T-cell (primary cell): ENCODE results near the gene SPOCK2. TPM values are rescaled to one million over a fixed set of nuclear protein-coding genes. Genes with fewer than 3 reads are reported as not detected.

Experiments
- ATAC-seq, 4 experiments: fragments of 200-7000 bp in 3 of 4; fragments of 150-1000 bp in 1 of 4; cut with Tn5 transposase; replicated peaks in 1 of 4; 1 replicate in 3 of 4; 2 replicates in 1 of 4; pipeline ENCODE4 v1.10.0; 2021; ENCODE audit warnings: moderate library complexity in 3 of 4, mild to moderate bottlenecking in 2 of 4, moderate number of reproducible peaks in 1 of 4
- CTCF ChIA-PET, 2 donors: fragments of 300-600 bp; sonication (Branson Sonifier 250); formaldehyde crosslinking; loops; one replicate each; lab custom pipeline; 2022; ENCODE audit warnings: antibody characterized with exemption in 2 of 2; lab: Charles Lee
- POLR2A ChIA-PET, 2 donors: fragments of 300-600 bp; sonication (Branson Sonifier 250); formaldehyde crosslinking; loops; one replicate each; lab custom pipeline; 2022; ENCODE audit warnings: antibody characterized with exemption in 2 of 2; lab: Charles Lee
- DNase-seq, 35 experiments: peaks; one replicate each; pipeline versions ENCODE4 v3.0.0 to v3.0.0-alpha.2; 2013 to 2023
- H3K27ac ChIP-seq: one replicate; pipeline ENCODE4 v1.5.1; 2013; ENCODE audit warnings: low read length
- H3K27me3 ChIP-seq, 2 experiments: replicated peaks in 1 of 2; 1 replicate in 1 of 2; 2 replicates in 1 of 2; pipeline versions ENCODE4 v1.6.1 to v1.7.0; 2013; ENCODE audit warnings: low read length in 1 of 2, mixed read lengths in 1 of 2; ENCODE audit not compliant: control insufficient read depth in 2 of 2, insufficient read depth in 2 of 2; ENCODE audit errors: extremely low read depth in 1 of 2
- H3K36me3 ChIP-seq, 2 donors: 1 replicate in 1 of 2; 2 replicates in 1 of 2; pipeline versions ENCODE4 v1.6.1 to v1.7.0; 2013; ENCODE audit warnings: low read length in 1 of 2; ENCODE audit not compliant: control insufficient read depth in 2 of 2, insufficient read depth in 1 of 2; ENCODE audit errors: extremely low read depth in 1 of 2
- H3K4me1 ChIP-seq, 2 experiments: 1 replicate in 1 of 2; 2 replicates in 1 of 2; pipeline versions ENCODE4 v1.6.1 to v1.7.0; 2013; ENCODE audit warnings: low read length in 2 of 2, mixed read lengths in 1 of 2; ENCODE audit not compliant: insufficient read depth in 2 of 2, control insufficient read depth in 1 of 2; ENCODE audit errors: extremely low read depth in 1 of 2
- H3K4me3 ChIP-seq, 2 donors: 1 replicate in 1 of 2; 2 replicates in 1 of 2; pipeline versions ENCODE4 v1.5.1 to v1.7.0; 2013; ENCODE audit warnings: mild to moderate bottlenecking in 2 of 2, low read length in 1 of 2, moderate library complexity in 1 of 2; ENCODE audit not compliant: control insufficient read depth in 1 of 2; ENCODE audit errors: extremely low read depth in 1 of 2
- H3K9me3 ChIP-seq: 2 replicates; pipeline ENCODE4 v1.7.0; 2013
- H3K27ac Mint-ChIP-seq, 2 donors: one replicate each; pipeline ENCODE4 v1.8.0; 2020 to 2021; ENCODE audit warnings: mild to moderate bottlenecking in 2 of 2, mixed read lengths in 2 of 2
- H3K27me3 Mint-ChIP-seq, 2 donors: one replicate each; pipeline ENCODE4 v1.8.0; 2021 to 2022; ENCODE audit warnings: mixed read lengths in 2 of 2
- H3K36me3 Mint-ChIP-seq: one replicate; pipeline ENCODE4 v1.8.0; 2021; ENCODE audit warnings: mixed read lengths
- H3K4me1 Mint-ChIP-seq, 3 donors: one replicate each; pipeline ENCODE4 v1.8.0; 2020 to 2022; ENCODE audit warnings: mixed read lengths in 3 of 3, mild to moderate bottlenecking in 1 of 3
- H3K4me3 Mint-ChIP-seq, 3 donors: one replicate each; pipeline ENCODE4 v1.8.0; 2020 to 2022; ENCODE audit warnings: mild to moderate bottlenecking in 3 of 3, mixed read lengths in 3 of 3, moderate library complexity in 3 of 3
- H3K9me3 Mint-ChIP-seq, 3 donors: one replicate each; pipeline ENCODE4 v1.8.0; 2020 to 2022; ENCODE audit warnings: mixed read lengths in 3 of 3
- WGBS: methylation state at CpG from one replicate; pipeline ENCODE4 v1.1.5; 2013; ENCODE audit warnings: missing lambda C conversion rate; ENCODE audit not compliant: insufficient coverage; 5-methylcytosine and 5-hydroxymethylcytosine counted together
- total RNA-seq, 35 experiments: library from RNA in 6 of 35; stranded (reverse) in 6 of 35; fragments of 120-200 nt in 1 of 35; gene quantifications; one replicate each; pipeline versions ENCODE4 v1.2.1 to v1.2.4 and lab custom pipeline; 2013 to 2026

Gene SPOCK2
- total RNA-seq, 5 donors from 2014 or later (not counting 1 experiment from before 2014, with no cell fraction given) = 501 to 684 (median 547) TPM

DNA sequence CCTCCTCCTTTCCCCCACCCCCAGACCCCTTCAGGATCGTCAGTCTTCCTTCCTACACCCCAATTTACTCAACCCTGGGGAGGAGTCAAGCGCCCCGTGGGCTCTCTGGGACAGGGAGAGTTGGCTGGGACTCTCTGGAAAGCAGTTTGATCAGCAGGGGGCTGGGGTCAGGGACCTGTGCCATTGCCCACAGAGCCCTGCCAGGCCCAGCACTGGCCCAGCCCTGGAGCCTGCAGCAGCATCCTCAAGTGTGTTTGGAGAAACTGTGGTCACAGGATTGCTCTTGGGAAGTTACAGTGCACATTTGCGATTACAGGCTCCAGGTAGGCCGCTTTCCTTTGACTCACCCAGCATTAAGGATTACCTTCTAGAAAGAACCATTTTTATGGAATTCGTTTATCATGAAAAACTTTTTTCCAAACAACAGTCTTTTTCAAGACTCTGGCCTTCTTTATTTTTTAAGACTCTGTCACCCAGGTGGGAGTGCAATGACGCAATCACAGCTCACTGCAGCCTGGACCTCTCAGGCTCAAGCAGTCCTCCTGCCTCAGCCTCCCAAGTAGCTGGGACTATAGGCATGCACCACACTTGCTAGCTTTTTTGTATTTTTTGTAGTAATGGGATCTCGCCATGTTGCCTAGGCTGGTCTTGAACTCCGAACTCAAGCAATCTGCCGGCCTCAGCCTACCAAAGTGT is 73.4 kb downstream of the SPOCK2 start:
- no peak for DNase-seq
- Histone ChIP-seq H3K36me3 (no peaks in the 10 kb centered on the region), H3K9me3 (no peaks in the 10 kb centered on the region), H3K4me1 (no peaks in the 10 kb centered on the region), H3K4me3 (no peak overlapping the region), H3K27ac (no peak overlapping the region), H3K27me3 (peaks cover 0 to 15% of the 10 kb centered on the region in 2 experiments)
- H3K4me1 Mint-ChIP-seq = no peaks in the 10 kb centered on the region
- 91% methylated on average over 5 of the region's 10 CpGs for WGBS
- no peak overlapping the region for H3K4me3 Mint-ChIP-seq
- H3K27me3 Mint-ChIP-seq = peaks cover 1 to 6% of the 10 kb centered on the region in 2 donors
- no peaks in the 10 kb centered on the region for H3K36me3 Mint-ChIP-seq
- POLR2A ChIA-PET = no interaction called here
- ATAC-seq = no peak
- no peak overlapping the region for H3K27ac Mint-ChIP-seq
- H3K9me3 Mint-ChIP-seq = no peaks in the 10 kb centered on the region
- CTCF ChIA-PET = no interaction called here

GRCh38 chr10:72014197-72014596 is 74.2 kb downstream of the SPOCK2 start:
- peaks cover 0 to 15% of the 10 kb centered on the region in 2 experiments for H3K27me3 ChIP-seq
- no peak for DNase-seq
- H3K4me1 Mint-ChIP-seq = no peaks in the 10 kb centered on the region
- no peaks in the 10 kb centered on the region for H3K36me3 Mint-ChIP-seq
- no CpG with 5 or more reads among the region's 2 CpGs for WGBS
- H3K27me3 Mint-ChIP-seq = peaks cover 1 to 6% of the 10 kb centered on the region in 2 donors
- CTCF ChIA-PET = no interaction called here
- H3K27ac ChIP-seq = no peak overlapping the region
- no peaks in the 10 kb centered on the region for H3K36me3 ChIP-seq
- H3K9me3 Mint-ChIP-seq = no peaks in the 10 kb centered on the region
- no peaks in the 10 kb centered on the region for H3K4me1 ChIP-seq
- POLR2A ChIA-PET = no interaction called here
- no peak overlapping the region for H3K4me3 Mint-ChIP-seq
- H3K4me3 ChIP-seq = no peak overlapping the region
- H3K27ac Mint-ChIP-seq = no peak overlapping the region
- no peaks in the 10 kb centered on the region for H3K9me3 ChIP-seq
- no peak for ATAC-seq

DNA sequence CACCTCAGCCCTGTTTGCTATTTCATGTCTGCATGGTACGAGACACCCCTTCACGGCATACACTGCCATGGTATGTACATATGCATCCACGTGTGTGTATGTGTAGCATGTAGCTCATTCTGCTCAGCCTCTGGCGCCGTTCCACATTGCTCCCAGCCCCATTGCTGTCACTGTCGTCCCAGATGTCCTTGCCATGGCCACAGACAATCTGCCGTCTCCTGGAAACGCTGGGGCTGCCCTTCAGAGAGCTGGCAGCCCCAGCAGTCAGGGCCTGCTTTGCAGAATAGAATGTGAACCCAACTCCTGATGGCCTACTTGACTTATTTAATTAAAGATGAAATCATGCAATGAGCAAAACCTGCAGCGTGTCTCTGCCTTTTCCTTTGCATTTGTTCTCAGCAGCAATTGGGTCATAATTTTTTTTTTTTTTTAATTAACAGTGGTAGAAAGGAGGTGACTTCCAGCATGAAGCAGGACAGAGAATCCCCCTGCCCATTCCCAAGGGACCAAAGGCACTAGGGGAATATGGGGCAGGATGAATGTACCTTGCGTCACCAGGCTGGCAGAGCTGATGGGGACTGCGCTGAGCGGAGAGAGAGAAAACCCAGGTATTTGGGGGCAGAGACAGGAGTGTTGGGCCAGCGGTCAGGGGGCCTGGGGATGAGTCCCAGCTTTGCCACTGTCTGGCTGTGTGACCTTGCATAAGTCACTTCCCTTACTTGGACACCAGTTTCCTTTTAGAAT is 75.0 kb downstream of the SPOCK2 start:
- no peaks in the 10 kb centered on the region for H3K9me3 Mint-ChIP-seq
- WGBS = 88% methylated on average over 9 of the region's 13 CpGs
- CTCF ChIA-PET = interaction anchor here in 1 of 2 donors (1.1 kb wide), 1 partner anchor 12 kb away, joined by 3 read pairs; no protein-coding TSS in a partner anchor

DNA sequence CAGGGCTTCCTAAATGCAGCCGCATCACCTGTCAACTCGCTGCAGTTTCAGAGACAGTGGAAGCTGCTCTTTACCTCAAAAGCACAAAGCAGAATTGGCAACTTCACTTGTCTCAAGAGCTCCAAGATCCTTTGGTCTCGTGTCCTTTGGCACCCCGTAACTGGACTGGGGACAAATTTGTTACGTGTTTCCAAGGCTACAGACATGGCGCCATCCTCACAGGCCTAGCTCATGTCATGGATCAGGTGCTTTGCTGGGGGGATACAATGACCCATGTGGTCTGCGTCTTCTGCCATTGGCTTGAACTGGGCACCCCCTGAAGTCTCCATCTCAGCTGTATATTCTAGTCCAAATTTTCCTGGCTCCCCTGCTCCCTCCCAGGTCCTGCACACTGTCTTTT is 75.6 kb downstream of the SPOCK2 start:
- Histone ChIP-seq H3K27ac (no peak overlapping the region), H3K36me3 (no peaks in the 10 kb centered on the region), H3K4me3 (no peak overlapping the region), H3K9me3 (no peaks in the 10 kb centered on the region), H3K27me3 (peaks cover 0 to 15% of the 10 kb centered on the region in 2 experiments), H3K4me1 (no peaks in the 10 kb centered on the region)
- Mint-ChIP-seq H3K27ac (no peak overlapping the region), H3K4me3 (no peak overlapping the region), H3K27me3 (no peaks in the 10 kb centered on the region), H3K4me1 (no peaks in the 10 kb centered on the region), H3K36me3 (no peaks in the 10 kb centered on the region), H3K9me3 (no peaks in the 10 kb centered on the region)
- WGBS = 79% methylated on average over 6 of the region's 7 CpGs
- no peak for ATAC-seq
- no peak for DNase-seq
- ChIA-PET POLR2A (no interaction called here), CTCF (interaction anchor here in 1 of 2 donors (1.1 kb wide), 1 partner anchor 13 kb away, joined by 3 read pairs; no protein-coding TSS in a partner anchor)

More for the DNA sequence above, 75.0 kb downstream of the SPOCK2 start:
- POLR2A ChIA-PET = no interaction called here
- Histone ChIP-seq H3K27me3 (peaks cover 0 to 15% of the 10 kb centered on the region in 2 experiments), H3K27ac (no peak overlapping the region), H3K9me3 (no peaks in the 10 kb centered on the region), H3K4me3 (no peak overlapping the region), H3K4me1 (no peaks in the 10 kb centered on the region), H3K36me3 (no peaks in the 10 kb centered on the region)
- DNase-seq = no peak
- no peaks in the 10 kb centered on the region for H3K36me3 Mint-ChIP-seq
- peaks cover 1 to 6% of the 10 kb centered on the region in 2 donors for H3K27me3 Mint-ChIP-seq
- ATAC-seq = no peak
- no peak overlapping the region for H3K4me3 Mint-ChIP-seq
- H3K4me1 Mint-ChIP-seq = no peaks in the 10 kb centered on the region
- no peak overlapping the region for H3K27ac Mint-ChIP-seq

DNA sequence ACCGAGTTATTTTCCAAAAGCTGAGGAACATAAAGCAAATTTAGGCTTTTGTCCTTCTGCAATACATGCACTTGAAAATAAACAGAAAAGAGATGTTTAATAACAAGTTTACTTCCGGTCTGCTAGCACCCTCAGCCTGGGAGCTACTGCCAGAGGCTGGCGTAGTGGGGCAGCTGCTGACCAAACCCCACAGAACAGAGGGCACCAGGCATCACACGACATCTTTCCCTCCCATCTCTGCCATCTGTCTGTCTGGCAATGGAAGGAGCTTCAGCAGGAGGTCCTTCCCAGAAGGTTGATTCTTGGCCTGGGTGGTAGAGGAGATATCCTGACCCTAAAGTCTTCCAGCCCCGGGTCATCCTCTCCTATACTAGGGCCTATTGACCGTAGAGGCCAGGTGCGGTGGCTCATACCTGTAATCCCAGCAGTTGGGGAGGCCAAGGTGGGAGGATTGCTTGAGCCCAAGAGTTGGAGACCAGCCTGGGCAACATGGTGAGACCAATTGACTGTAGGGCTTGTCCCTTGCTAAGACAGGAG is 76.3 kb downstream of the SPOCK2 start:
- DNase-seq (no peak), ATAC-seq (no peak)
- H3K36me3 Mint-ChIP-seq = no peaks in the 10 kb centered on the region
- WGBS = 75% methylated on average over 3 of the region's 7 CpGs
- H3K4me3 ChIP-seq = no peak overlapping the region
- H3K9me3 Mint-ChIP-seq = no peaks in the 10 kb centered on the region
- no peaks in the 10 kb centered on the region for H3K9me3 ChIP-seq
- H3K27me3 Mint-ChIP-seq = no peaks in the 10 kb centered on the region
- no peaks in the 10 kb centered on the region for H3K36me3 ChIP-seq
- no peak overlapping the region for H3K27ac ChIP-seq
- POLR2A ChIA-PET = no interaction called here
- H3K27ac Mint-ChIP-seq = no peak overlapping the region
- H3K4me3 Mint-ChIP-seq = no peak overlapping the region
- no peaks in the 10 kb centered on the region for H3K4me1 ChIP-seq
- CTCF ChIA-PET = interaction anchor here in 1 of 2 donors (1.1 kb wide), 1 partner anchor 13 kb away, joined by 3 read pairs; no protein-coding TSS in a partner anchor
- H3K4me1 Mint-ChIP-seq = no peaks in the 10 kb centered on the region
- peaks cover 0 to 9% of the 10 kb centered on the region in 2 experiments for H3K27me3 ChIP-seq

- Histone ChIP-seq H3K27ac (no peak overlapping the region), H3K4me3 (no peak overlapping the region), H3K4me1 (no peaks in the 10 kb centered on the region), H3K27me3 (peaks cover 0 to 6% of the 10 kb centered on the region in 2 experiments), H3K9me3 (no peaks in the 10 kb centered on the region), H3K36me3 (no peaks in the 10 kb centered on the region)
- ATAC-seq (no peak), DNase-seq (no peak)
- ChIA-PET CTCF (no interaction called here), POLR2A (no interaction called here)
- H3K27me3 Mint-ChIP-seq = no peaks in the 10 kb centered on the region
- H3K27ac Mint-ChIP-seq = no peak overlapping the region
- no peaks in the 10 kb centered on the region for H3K9me3 Mint-ChIP-seq
- no peak overlapping the region for H3K4me3 Mint-ChIP-seq
- H3K36me3 Mint-ChIP-seq = no peaks in the 10 kb centered on the region
- no peaks in the 10 kb centered on the region for H3K4me1 Mint-ChIP-seq
- 89% methylated on average over 6 of the region's 8 CpGs for WGBS
Measured at GRCh38 chr10:72011468-72011867, 76.9 kb downstream of the SPOCK2 start.
